CD4-positive, CD25-positive, alpha-beta regulatory T cell (primary cell): ENCODE measurements around the gene RTN4RL1. TPM values are rescaled to one million over a fixed set of nuclear protein-coding genes. Genes with fewer than 3 reads are reported as not detected.
A peak's percentile ranks its signal among the peaks of the same experiment; 100 is the strongest.

ENCODE experiments used
- ATAC-seq, 2 donors: fragments of 150-1000 bp; cut with Tn5 transposase; one replicate each; pipeline ENCODE4 v1.10.0; 2021; ENCODE audit warnings: low read depth in 2 of 2, moderate number of reproducible peaks in 2 of 2, moderate library complexity in 1 of 2
- DNase-seq, 3 donors: peaks; one replicate each; pipeline versions ENCODE4 v3.0.0 to v3.0.0-alpha.2; 2012 to 2022; ENCODE audit warnings: mixed read lengths in 1 of 3
- H3K27ac ChIP-seq: one replicate; pipeline ENCODE4 v1.7.0; 2013; ENCODE audit warnings: mild to moderate bottlenecking, low read length; ENCODE audit not compliant: insufficient read depth, poor library complexity, severe bottlenecking
- H3K27me3 ChIP-seq: one replicate; pipeline ENCODE4 v1.7.0; 2013; ENCODE audit warnings: low read length; ENCODE audit not compliant: control insufficient read depth, insufficient read depth
- H3K36me3 ChIP-seq: one replicate; pipeline ENCODE4 v1.7.0; 2013; ENCODE audit warnings: mild to moderate bottlenecking, low read length, moderate library complexity; ENCODE audit not compliant: control insufficient read depth, insufficient read depth
- H3K4me1 ChIP-seq: 2 replicates; pipeline ENCODE4 v1.7.0; 2013; ENCODE audit warnings: mild to moderate bottlenecking, low read length; ENCODE audit not compliant: insufficient read depth, control insufficient read depth, poor library complexity, severe bottlenecking
- H3K4me3 ChIP-seq: one replicate; pipeline ENCODE4 v1.7.0; 2013; ENCODE audit warnings: low read depth, mild to moderate bottlenecking, low read length, moderate library complexity
- H3K9me3 ChIP-seq, 2 experiments: 1 replicate in 1 of 2; 2 replicates in 1 of 2; pipeline ENCODE4 v1.7.0; 2013; ENCODE audit warnings: low read length in 2 of 2, mild to moderate bottlenecking in 1 of 2, moderate library complexity in 1 of 2; ENCODE audit not compliant: control insufficient read depth in 2 of 2
- H3K27ac Mint-ChIP-seq, 3 donors: one replicate each; pipeline ENCODE4 v1.8.0; 2020 to 2022; ENCODE audit warnings: mild to moderate bottlenecking in 3 of 3, mixed read lengths in 3 of 3, moderate library complexity in 2 of 3
- H3K27me3 Mint-ChIP-seq: one replicate; pipeline ENCODE4 v1.8.0; 2022; ENCODE audit warnings: mild to moderate bottlenecking, mixed read lengths
- H3K36me3 Mint-ChIP-seq: one replicate; pipeline ENCODE4 v1.8.0; 2020; ENCODE audit warnings: mixed read lengths
- H3K4me1 Mint-ChIP-seq, 4 donors: one replicate each; pipeline ENCODE4 v1.8.0; 2020 to 2022; ENCODE audit warnings: mixed read lengths in 4 of 4, mild to moderate bottlenecking in 1 of 4
- H3K4me3 Mint-ChIP-seq, 4 donors: one replicate each; pipeline ENCODE4 v1.8.0; 2020 to 2022; ENCODE audit warnings: mild to moderate bottlenecking in 4 of 4, mixed read lengths in 4 of 4, moderate library complexity in 3 of 4
- H3K9me3 Mint-ChIP-seq, 7 donors: one replicate each; pipeline ENCODE4 v1.8.0; 2020 to 2022; ENCODE audit warnings: mixed read lengths in 7 of 7, mild to moderate bottlenecking in 3 of 7, moderate library complexity in 2 of 7
- polyA plus RNA-seq, 4 donors: library from polyadenylated mRNA; unstranded; fragments of 300-500 nt; fragmentation: Illumina TruSeq; gene quantifications; one replicate each; pipeline ENCODE4 v1.2.3, GENCODE V29; 2021
- total RNA-seq: library from RNA; stranded (reverse); gene quantifications from one replicate; pipeline ENCODE4 v1.2.3, GENCODE V29; 2022

Gene RTN4RL1
- total and polyA plus RNA-seq, 5 donors from 2014 or later, result 0.14 to 0.35 (median 0.28) TPM; not detected in 2

GRCh38 chr17:1996800-1997288, 28.3 kb downstream of the RTN4RL1 start:
- peaks cover 4% of the 10 kb centered on the region for H3K36me3 Mint-ChIP-seq
- peaks cover 0 to 2% (median 0%) of the 10 kb centered on the region in 7 donors for H3K9me3 Mint-ChIP-seq
- Histone ChIP-seq H3K36me3 (no peaks in the 10 kb centered on the region), H3K27me3 (peaks cover 7% of the 10 kb centered on the region), H3K27ac (no peak overlapping the region), H3K4me3 (no peak overlapping the region), H3K4me1 (peaks cover 8% of the 10 kb centered on the region), H3K9me3 (no peaks in the 10 kb centered on the region)
- DNase-seq, result no peak
- no peak for ATAC-seq
- H3K27me3 Mint-ChIP-seq, result peaks cover 60% of the 10 kb centered on the region
- no peak overlapping the region for H3K4me3 Mint-ChIP-seq
- no peak overlapping the region for H3K27ac Mint-ChIP-seq
- H3K4me1 Mint-ChIP-seq, result peaks cover 0 to 6% (median 0%) of the 10 kb centered on the region in 4 donors

GRCh38 chr17:1995907-1996799, 29.0 kb downstream of the RTN4RL1 start:
- Mint-ChIP-seq H3K36me3 (peaks cover 4% of the 10 kb centered on the region), H3K9me3 (peaks cover 0 to 2% (median 0%) of the 10 kb centered on the region in 7 donors), H3K27ac (no peak overlapping the region), H3K27me3 (peaks cover 62% of the 10 kb centered on the region), H3K4me3 (no peak overlapping the region), H3K4me1 (peaks cover 0 to 6% (median 0%) of the 10 kb centered on the region in 4 donors)
- H3K9me3 ChIP-seq, result no peaks in the 10 kb centered on the region
- peaks cover 8% of the 10 kb centered on the region for H3K4me1 ChIP-seq
- H3K27ac ChIP-seq, result no peak overlapping the region
- ATAC-seq, result no peak
- H3K4me3 ChIP-seq, result no peak overlapping the region
- no peaks in the 10 kb centered on the region for H3K36me3 ChIP-seq
- DNase-seq, result no peak
- H3K27me3 ChIP-seq, result peaks cover 7% of the 10 kb centered on the region

GRCh38 chr17:1995321-1995892, 29.7 kb downstream of the RTN4RL1 start:
- Histone ChIP-seq H3K27ac (no peak overlapping the region), H3K27me3 (peaks cover 7% of the 10 kb centered on the region), H3K4me3 (no peak overlapping the region), H3K36me3 (no peaks in the 10 kb centered on the region), H3K9me3 (no peaks in the 10 kb centered on the region), H3K4me1 (peaks cover 8% of the 10 kb centered on the region)
- H3K4me1 Mint-ChIP-seq, result peaks cover 0 to 6% (median 0%) of the 10 kb centered on the region in 4 donors
- peaks cover 4% of the 10 kb centered on the region for H3K36me3 Mint-ChIP-seq
- DNase-seq (no peak), ATAC-seq (no peak)
- H3K27ac Mint-ChIP-seq, result no peak overlapping the region
- peaks cover 59% of the 10 kb centered on the region for H3K27me3 Mint-ChIP-seq
- no peak overlapping the region for H3K4me3 Mint-ChIP-seq
- peaks cover 0 to 2% (median 0%) of the 10 kb centered on the region in 7 donors for H3K9me3 Mint-ChIP-seq

GRCh38 chr17:1994707-1995106, 30.4 kb downstream of the RTN4RL1 start:
- no peak overlapping the region for H3K27ac ChIP-seq
- ATAC-seq, result no peak
- H3K27me3 ChIP-seq, result peaks cover 7% of the 10 kb centered on the region
- no peak overlapping the region for H3K4me3 Mint-ChIP-seq
- H3K9me3 ChIP-seq, result no peaks in the 10 kb centered on the region
- DNase-seq, result no peak
- H3K4me1 Mint-ChIP-seq, result peaks cover 0 to 6% (median 0%) of the 10 kb centered on the region in 4 donors
- H3K4me3 ChIP-seq, result no peak overlapping the region
- peaks cover 0 to 2% (median 0%) of the 10 kb centered on the region in 7 donors for H3K9me3 Mint-ChIP-seq
- no peak overlapping the region for H3K27ac Mint-ChIP-seq
- peaks cover 8% of the 10 kb centered on the region for H3K4me1 ChIP-seq
- peaks cover 54% of the 10 kb centered on the region for H3K27me3 Mint-ChIP-seq
- H3K36me3 Mint-ChIP-seq, result peaks cover 4% of the 10 kb centered on the region
- H3K36me3 ChIP-seq, result no peaks in the 10 kb centered on the region

GRCh38 chr17:1992541-1992940, 32.6 kb downstream of the RTN4RL1 start:
- H3K36me3 Mint-ChIP-seq, result peaks cover 4% of the 10 kb centered on the region
- no peak overlapping the region for H3K4me3 Mint-ChIP-seq
- ATAC-seq (no peak), DNase-seq (no peak)
- H3K27me3 Mint-ChIP-seq, result peaks cover 43% of the 10 kb centered on the region
- peaks cover 0 to 2% (median 0%) of the 10 kb centered on the region in 7 donors for H3K9me3 Mint-ChIP-seq
- Histone ChIP-seq H3K4me3 (no peak overlapping the region), H3K36me3 (no peaks in the 10 kb centered on the region), H3K27me3 (peaks cover 6% of the 10 kb centered on the region), H3K9me3 (no peaks in the 10 kb centered on the region), H3K4me1 (no peaks in the 10 kb centered on the region), H3K27ac (no peak overlapping the region)
- peak overlapping the region in 1 of 3 donors; percentile 32 for H3K27ac Mint-ChIP-seq
- H3K4me1 Mint-ChIP-seq, result no peaks in the 10 kb centered on the region

GRCh38 chr17:1989135-1989534, 36.0 kb downstream of the RTN4RL1 start:
- no peak for ATAC-seq
- H3K27ac Mint-ChIP-seq, result no peak overlapping the region

GRCh38 chr17:1986783-1987451, 38.2 kb downstream of the RTN4RL1 start:
- Histone ChIP-seq H3K27ac (no peak overlapping the region), H3K36me3 (no peaks in the 10 kb centered on the region), H3K4me3 (no peak overlapping the region), H3K27me3 (no peaks in the 10 kb centered on the region), H3K9me3 (no peaks in the 10 kb centered on the region), H3K4me1 (no peaks in the 10 kb centered on the region)
- DNase-seq, result no peak
- H3K36me3 Mint-ChIP-seq, result no peaks in the 10 kb centered on the region
- no peaks in the 10 kb centered on the region for H3K9me3 Mint-ChIP-seq
- H3K4me3 Mint-ChIP-seq, result no peak overlapping the region
- H3K27me3 Mint-ChIP-seq, result peaks cover 23% of the 10 kb centered on the region
- no peak for ATAC-seq
- no peaks in the 10 kb centered on the region for H3K4me1 Mint-ChIP-seq
- H3K27ac Mint-ChIP-seq, result peak overlapping the region in 1 of 3 donors; percentile 83

More at GRCh38 chr17:1989135-1989534, 36.0 kb downstream of the RTN4RL1 start:
- Histone ChIP-seq H3K27me3 (no peaks in the 10 kb centered on the region), H3K27ac (no peak overlapping the region), H3K4me3 (no peak overlapping the region), H3K4me1 (no peaks in the 10 kb centered on the region), H3K36me3 (no peaks in the 10 kb centered on the region), H3K9me3 (no peaks in the 10 kb centered on the region)
- Mint-ChIP-seq H3K36me3 (no peaks in the 10 kb centered on the region), H3K4me3 (no peak overlapping the region), H3K4me1 (no peaks in the 10 kb centered on the region), H3K9me3 (no peaks in the 10 kb centered on the region), H3K27me3 (peaks cover 29% of the 10 kb centered on the region)
- DNase-seq, result no peak
